Effector CD4-positive, alpha-beta T cell (primary cell): Measurements from ENCODE around the gene SLC5A2.

Experiments used
- DNase-seq: peaks from one replicate; pipeline ENCODE4 v3.0.0-alpha.2; 2020

Gene SLC5A2

DNA sequence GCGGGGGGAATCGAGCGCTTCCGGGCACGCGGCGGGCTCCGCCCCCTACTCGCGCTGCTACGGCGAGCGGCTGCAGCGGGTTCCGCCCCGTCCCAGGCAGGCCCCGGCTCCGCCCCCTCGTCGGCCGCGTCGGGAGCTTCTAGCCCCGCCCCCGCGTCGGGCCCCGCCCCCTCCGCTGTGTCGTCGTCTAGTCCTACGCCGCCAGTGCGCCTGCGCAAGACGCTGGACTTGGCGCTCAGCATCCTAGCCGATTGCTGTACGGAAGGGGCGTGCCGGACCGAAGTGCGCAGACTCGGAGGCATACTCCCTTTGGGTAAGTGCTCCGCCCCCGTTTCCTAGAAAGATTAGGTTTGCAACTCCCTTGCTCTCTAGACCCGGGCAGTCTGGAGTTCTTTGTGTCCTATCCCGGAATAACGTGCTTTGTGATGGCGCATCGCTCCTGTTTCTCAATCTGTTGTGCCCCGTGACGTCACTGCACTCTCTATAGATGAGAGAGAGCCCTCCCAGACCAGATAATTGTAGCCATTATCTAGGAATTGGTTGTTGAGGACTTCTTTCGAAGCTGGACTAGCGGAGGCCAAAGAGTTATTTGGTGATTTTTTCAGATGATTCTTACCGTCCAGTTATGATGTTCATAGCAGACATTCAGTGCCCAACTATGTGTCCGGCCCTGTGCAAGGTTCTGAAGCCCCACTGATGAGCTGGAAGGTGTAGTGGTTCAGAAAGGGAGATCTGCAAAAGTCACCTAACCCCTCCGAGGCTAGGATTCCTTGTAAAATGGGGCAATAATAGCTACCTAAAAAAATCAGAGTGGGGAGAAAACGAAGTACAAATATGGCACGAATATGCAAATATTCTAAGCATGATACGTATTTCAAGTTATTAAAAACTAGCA is 23.0 kb upstream of the SLC5A2 start:
- DNase-seq: peak; percentile 100

DNA sequence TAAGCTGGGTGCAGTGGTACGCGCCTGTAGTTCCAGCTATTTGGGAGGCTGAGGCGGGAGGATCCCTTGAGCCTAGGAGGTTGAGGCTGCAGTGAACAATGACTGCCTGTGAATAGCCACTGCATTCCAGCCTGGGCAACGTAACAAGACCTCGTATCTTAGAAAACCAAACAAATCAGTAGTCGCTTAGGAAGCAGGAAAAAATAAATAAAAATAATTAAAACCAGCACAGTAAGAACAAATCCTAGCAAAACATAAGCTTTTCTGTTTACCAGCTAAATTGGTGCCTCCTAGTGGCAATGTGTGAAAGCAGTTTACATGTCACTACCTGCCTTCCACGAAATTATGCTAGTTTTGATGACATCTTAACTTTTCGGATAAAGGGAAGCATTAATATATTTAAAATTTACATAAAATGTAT is 22.3 kb upstream of the SLC5A2 start:
- no peak for DNase-seq

DNA sequence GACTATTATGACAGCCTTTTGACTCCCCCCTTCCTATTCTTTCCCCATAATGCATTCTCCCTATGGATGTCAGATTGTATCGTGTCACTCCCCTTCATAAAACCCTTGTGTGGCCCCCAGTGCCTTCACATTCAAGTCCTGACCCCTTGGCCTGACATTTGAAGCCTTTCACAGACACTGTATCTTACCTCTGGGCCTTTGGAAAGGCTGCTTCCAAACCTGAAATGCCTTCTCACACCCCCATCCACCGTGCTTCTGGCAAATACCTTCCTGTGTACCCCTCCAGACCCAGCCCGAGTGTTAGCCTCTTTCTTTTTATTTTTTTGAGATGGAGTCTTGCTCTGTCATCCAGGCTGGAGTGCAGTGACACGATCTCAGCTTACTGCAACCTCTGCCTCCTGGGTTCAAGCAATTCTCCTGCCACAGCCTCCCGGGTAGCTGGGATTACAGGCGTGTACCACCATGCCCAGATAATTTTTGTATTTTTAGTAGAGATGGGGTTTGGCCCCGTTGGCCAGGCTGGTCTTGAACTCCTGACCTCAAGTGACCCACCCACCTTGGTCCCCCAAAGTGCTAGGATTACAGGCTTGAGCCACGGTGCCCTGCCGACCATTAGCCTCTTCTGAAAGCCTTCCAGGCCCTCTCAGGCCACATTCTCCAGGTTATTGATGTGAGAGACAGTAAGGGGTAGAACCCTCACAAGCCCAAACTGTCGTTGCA is 21.6 kb upstream of the SLC5A2 start:
- no peak for DNase-seq

DNA sequence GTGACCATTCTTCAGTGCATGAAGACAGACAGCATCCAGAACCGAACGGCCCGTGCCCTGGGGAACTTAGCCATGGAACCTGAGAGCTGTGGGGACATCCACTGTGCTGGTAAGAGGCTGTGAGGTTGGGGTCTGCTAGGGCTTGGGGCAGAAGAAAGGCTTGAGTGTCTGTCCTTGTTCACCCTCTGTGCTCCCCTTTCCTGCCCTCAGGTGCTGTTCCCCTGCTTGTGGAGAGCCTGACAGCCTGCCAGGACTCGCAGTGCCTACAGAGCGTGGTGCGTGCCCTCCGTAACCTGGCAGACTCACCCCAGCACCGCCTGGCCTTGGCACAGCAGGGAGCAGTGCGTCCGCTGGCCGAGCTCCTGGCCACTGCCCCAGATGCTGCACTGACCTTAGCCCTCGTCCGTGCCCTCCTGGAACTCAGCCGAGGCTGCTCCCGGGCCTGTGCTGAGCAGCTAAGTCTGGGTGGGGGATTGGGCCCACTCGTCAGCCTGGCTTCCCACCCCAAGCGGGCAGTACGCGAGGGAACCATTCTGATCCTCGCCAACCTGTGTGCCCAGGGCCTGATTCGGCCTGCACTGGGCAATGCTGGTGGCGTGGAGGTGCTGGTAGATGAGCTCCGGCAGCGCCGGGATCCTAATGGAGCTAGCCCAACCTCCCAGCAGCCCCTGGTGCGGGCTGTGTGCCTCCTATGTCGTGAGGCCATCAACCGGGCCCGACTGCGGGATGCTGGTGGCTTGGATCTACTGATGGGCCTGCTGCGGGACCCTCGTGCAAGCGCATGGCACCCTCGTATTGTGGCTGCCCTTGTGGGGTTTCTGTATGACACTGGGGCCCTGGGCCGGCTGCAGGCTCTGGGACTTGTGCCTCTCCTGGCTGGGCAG is 20.8 kb upstream of the SLC5A2 start:
- DNase-seq: no peak

- no peak for DNase-seq
These were observed 18.6 kb upstream of the SLC5A2 start for GRCh38 chr16:31464348-31464769.

GRCh38 chr16:31464781-31465260 is 18.1 kb upstream of the SLC5A2 start:
- DNase-seq: no peak

- no peak for DNase-seq
These were observed 17.0 kb upstream of the SLC5A2 start for GRCh38 chr16:31465788-31466370.

DNA sequence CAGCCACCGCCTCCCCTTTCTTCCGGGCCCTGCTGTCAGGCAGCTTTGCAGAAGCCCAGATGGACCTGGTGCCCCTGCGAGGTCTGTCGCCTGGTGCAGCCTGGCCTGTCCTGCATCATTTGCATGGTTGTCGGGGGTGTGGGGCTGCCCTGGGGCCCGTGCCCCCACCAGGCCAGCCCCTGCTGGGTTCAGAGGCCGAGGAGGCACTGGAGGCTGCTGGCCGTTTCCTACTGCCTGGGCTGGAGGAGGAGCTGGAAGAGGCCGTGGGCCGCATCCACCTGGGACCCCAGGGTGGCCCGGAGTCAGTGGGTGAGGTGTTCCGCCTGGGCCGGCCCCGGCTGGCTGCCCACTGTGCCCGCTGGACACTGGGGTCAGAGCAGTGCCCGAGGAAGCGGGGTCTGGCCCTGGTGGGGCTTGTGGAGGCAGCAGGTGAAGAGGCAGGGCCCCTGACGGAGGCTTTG is 16.5 kb upstream of the SLC5A2 start:
- DNase-seq: no peak

DNA sequence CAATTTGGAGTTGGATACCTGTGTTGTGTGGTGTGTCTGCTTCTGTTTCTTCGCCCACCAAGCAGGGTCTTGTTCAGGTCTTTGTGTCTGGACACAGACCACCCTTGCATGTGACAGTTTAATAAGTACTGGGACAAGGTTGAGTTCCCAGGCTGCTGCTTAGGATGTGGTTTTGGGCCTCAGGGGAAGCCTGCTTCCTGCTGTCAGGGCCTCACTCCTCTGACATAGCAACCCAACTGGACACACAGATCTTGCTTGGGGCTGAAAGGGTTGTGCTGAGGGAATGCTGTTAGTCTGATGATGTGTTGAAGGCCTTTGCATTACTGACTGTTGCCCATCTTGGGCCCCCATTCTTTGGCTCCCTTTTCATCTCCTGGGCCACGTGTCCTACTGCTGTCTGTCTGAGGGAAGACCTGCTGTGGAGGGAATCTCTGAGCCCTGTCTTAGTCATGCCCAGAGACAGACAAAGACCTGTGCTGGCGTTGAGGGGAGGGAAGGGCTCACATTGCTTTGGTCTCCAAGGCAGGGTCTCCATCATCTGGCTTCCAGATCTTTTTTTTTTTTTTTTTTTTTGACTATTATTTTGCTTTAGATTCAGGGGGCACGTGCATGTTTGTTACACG is 15.7 kb upstream of the SLC5A2 start:
- DNase-seq: no peak

DNA sequence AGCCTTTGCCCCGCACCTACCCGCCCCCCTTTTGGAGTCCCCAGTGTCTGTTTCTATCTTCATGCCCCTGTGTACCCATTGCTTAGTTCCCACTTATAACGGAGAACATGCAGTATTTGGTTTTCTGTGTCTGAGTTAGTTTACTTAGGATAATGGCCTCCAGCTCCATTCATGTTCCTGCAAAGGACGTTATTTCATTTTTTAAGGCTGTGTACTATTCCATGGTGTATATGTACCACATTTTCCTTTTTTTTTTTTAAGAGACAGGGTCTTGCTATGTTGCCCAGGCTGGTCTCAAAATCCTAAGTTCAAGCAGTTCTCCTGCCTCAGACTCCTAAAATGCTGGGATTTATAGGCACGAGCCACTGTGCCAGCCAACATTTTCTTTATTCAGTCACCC is 15.1 kb upstream of the SLC5A2 start:
- no peak for DNase-seq

GRCh38 chr16:31470615-31471014 is 12.3 kb upstream of the SLC5A2 start:
- no peak for DNase-seq

- no peak for DNase-seq
These were observed 11.6 kb upstream of the SLC5A2 start for GRCh38 chr16:31471241-31471874.

GRCh38 chr16:31471875-31472708 is 10.8 kb upstream of the SLC5A2 start, which contains the start of gene TGFB1I1:
Gene TGFB1I1 (plus strand): TSS chr16:31472152. CDS start chr16:31472189, 37 bp downstream.
- DNase-seq: no peak

DNA sequence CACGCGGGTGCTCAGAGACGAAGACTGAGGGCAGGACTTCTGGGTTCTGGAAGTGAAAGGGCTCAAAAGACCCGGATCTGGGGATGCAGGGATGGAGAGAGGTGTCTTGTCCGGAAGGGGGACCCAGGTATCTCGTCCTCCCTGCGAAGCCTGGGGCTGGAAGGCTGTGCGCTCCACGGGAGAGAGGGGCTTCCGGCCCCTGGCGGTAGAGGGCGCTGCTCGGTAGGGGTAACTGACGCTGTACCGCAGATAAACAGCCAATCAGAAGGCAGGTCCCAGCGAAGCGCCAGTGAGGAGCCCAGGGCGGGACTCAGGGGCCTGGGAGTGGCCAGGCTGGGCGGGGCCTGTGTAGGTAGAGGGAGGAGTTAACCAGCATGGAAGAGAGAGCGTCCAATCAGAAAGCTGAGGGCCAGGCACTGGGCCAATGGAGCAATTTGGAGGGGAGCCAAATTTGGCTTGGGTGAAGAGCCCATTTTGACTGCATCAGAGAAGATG is 10.2 kb upstream of the SLC5A2 start:
- no peak for DNase-seq

- DNase-seq: no peak
These were observed 9.5 kb upstream of the SLC5A2 start for GRCh38 chr16:31473264-31473984.

GRCh38 chr16:31474173-31474714 is 8.7 kb upstream of the SLC5A2 start:
- no peak for DNase-seq

DNA sequence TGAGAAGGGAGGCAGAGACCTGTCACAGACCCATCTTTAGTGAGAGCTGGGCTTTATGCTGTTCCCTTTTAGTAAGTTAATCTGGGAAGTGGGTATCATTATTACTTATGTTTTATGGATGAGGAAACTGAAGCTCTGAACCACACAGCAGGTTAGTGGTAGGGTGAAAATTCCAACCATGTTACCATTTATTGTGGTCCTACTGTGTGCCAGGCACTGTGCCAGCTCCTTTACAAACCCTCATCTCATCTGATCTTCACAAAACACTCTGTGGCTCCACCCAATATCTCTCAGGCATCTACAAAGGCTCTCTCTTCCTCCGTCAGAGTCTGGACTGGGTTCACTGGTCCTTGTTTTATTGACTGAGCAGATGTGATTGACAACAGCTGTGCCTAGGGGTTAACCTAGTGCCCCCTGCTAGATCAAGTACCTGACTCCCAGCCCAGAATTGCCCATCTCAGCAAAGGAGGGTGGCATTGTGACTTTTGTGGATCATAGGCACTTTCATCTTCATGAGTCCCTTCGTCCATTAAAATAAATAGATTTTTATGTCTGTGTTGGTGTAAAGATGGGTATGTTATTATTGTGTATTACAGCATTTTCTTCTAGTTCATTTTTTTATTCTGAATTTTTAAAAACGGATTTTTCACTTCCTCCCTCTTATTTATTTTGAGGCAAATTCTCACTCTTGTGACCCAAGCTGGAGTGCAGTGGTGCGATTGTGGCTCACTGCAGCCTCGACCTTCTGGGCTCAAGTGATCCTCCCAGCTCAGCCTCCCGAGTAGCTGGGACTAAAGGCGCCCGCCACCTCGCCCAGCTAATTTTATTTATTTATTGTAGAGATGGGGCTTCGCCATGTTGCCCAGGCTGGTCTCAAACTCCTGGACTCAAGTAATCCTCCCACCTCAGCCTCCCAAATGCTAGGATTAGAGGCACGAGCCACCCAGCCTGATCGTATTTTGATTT is 7.9 kb upstream of the SLC5A2 start:
- DNase-seq: no peak

- DNase-seq: no peak
These were observed 7.0 kb upstream of the SLC5A2 start for GRCh38 chr16:31475946-31476302.
